ENCODE measurements around the gene GDF11.
A peak's percentile ranks its signal among the peaks of the same experiment; 100 is the strongest.

GDF11 gene

DNA sequence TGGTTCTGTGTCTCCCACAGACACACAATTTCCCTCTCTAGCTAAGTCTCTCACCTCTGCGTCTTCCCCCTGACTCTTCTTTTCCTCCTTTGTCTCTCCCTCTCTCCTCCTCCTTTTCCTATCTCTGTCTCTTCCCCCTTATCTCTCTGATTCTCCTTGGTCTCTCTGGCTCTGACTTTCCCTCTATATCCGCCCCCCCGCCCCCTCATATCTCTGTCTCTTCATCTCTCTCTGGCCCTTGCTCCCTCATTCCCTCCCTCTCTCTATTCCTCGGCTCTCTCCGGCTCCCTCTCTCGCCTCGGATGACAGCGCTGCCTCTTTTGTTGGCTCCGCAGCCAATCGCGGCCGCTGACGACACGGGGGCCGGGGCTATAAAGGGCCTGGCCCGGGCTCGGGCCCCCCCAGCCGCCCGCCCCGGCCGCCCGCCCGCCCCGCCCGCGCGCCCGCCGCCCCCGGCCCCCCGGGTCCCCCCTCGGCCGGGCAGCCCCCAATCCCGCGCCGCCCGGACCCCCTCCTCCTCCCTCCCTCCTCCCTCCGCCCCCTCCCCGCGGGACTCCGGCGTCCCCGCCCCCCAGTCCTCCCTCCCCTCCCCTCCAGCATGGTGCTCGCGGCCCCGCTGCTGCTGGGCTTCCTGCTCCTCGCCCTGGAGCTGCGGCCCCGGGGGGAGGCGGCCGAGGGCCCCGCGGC is at the start of gene GDF11:
TSS of gene GDF11 (plus strand) at position 404 of the 687 bp plus-strand sequence. CDS start at position 599, 195 bp downstream.
- DNase-seq, result peak; percentile 81

DNA sequence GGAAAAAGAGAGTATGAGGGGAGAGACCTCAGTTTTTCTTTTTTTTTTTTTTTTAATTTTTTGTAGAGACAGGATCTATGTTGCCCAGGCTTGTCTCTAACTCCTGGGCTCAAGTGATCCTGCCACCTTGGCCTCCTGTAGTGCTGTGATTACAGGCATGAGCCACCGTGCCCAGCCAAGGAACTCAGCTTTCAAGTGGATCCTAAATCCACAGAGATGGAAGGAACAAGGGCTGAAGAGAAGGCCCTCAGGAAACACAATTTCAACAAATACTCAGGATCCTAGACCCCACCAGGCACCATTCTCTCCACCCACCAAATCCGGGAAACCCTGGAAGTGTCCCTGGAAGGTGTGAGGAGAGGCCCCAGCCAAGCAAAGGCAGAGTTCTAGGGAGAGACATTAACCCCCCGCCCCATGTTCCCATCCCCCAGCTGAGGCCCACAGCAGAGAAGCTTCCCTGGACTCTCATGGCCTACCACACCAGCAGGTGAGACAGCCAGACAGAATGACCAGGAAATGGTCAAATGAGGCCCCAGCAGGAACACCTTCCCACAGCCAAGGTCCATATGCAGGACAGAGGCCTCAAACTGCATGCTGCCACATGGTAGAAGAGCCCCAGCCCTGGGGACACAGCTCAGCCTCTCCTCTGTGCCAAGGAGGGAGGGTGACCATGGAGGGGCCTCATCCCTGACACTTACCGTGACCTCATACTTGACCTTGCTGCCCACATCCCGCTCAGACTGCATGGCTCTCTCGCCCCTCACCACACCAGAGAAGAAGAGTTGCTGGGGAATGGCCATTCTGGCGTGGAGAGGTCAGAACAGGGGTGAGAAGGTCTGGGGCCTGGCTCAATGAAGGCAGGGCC is 49.4 kb upstream of the GDF11 start:
- no peak for DNase-seq

DNA sequence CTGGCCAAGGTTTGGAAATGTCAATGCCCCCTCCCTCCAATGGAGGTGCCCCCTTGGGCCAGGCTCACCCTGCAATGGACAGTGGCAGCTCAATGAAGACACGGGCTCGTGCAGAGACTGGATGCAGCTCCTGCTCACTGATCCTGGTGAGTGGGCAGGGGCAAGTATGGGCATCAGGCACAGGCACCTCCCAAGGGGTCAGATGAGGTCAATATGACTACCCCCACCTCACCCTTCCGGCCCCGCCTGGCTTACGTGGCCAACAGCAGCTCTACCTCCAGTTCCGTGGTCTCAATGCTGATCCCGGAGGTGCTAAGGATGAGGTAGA is 48.8 kb upstream of the GDF11 start:
- no peak for DNase-seq

DNA sequence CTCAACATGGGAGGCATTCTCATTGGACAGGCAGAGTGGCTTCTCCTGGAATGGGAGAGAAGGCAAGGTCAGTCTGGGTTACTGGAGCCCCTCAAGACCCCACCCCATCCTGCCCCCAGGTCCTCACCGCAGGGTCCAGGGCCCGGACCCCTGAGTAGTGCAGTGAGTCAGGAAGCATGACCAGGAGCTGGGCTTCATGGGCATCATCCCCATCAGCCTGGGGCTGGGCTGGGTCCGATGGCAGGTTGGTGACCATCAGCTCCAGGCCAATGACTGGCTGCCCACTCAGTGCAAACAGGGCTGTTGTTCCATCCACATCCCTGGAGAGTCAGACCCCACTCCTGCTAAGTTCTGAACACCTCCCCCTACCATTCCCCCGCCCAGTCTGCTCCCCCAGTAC is 48.3 kb upstream of the GDF11 start:
- no peak for DNase-seq

GRCh38 chr12:55695349-55695748 is 47.6 kb upstream of the GDF11 start:
- DNase-seq, result no peak

- no peak for DNase-seq
Observed at GRCh38 chr12:55696141-55696540, 46.8 kb upstream of the GDF11 start.

DNA sequence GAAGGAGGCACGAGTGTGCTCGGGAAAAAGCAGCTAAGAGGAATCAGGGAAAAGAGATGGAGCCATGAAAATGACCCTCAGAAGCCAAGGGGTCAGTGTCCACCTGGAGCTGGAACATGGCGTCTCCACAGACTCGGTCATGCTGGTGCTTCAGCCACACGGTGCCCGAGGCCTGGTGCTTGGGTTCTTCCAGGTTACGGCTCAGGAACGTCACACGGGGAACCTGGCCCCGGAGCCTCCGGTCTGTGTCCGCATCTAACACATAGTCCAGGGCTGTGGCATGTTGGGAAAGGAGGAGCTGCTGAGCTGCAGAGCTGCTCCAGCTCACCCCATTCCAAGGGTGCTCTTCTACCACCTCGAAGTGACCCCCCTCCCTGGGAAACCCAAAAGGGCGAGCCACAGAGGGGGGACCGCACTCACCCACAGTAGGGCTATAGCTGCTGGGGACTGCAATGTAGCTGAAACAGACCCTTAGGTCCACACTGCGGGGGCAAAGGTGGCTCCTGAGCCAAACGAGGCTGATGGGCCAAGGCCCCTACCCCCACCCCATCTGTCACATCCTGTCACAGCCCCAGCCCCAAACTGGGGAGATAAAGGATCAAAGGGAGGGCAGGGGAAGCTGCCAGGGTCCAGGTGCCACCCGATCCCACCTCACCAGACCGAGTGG is 46.0 kb upstream of the GDF11 start:
- no peak for DNase-seq

DNA sequence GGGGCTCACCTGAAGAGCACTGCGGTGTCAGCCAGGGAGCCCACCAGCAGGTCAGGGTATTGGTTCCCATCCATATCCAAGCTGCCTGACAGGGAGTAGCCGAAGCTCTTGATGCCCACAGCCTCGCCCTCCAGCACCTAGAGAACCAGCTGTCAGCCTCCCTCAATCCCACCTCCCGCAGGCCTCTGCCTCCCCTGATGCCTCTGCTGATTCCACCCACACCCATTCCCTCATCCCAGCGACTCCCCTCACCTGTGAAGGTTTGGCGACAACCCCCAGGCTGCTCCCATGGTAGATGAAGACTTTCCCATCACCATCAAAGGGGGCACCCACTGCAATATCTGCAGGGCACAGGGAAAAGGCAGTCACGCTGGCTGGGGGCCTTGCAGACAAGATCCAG is 45.2 kb upstream of the GDF11 start:
- DNase-seq, result no peak

- DNase-seq, result no peak
Observed at GRCh38 chr12:55698241-55698955, 44.5 kb upstream of the GDF11 start.

DNA sequence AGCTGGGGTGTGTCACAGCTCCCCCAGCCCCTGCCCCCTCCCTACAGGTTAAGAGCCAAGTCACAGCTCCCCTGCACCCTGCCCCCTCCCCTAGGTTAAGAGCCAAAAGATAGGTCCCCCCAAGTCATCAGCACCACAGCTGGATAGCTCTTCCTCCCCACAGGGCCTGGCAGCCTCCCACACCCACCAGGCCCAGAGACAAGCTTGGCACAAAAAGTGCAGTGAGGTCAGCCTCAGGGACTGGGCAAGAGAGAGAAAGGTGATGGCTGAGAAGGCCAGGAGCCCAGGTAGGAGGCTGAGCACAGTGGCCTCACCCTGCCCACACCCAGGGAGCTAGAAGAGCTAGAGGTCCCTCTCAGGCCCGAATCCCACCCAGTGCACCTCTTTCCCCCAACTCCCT is 44.0 kb upstream of the GDF11 start:
- DNase-seq, result no peak

GRCh38 chr12:55699471-55700055 is 43.4 kb upstream of the GDF11 start:
- no peak for DNase-seq

DNA sequence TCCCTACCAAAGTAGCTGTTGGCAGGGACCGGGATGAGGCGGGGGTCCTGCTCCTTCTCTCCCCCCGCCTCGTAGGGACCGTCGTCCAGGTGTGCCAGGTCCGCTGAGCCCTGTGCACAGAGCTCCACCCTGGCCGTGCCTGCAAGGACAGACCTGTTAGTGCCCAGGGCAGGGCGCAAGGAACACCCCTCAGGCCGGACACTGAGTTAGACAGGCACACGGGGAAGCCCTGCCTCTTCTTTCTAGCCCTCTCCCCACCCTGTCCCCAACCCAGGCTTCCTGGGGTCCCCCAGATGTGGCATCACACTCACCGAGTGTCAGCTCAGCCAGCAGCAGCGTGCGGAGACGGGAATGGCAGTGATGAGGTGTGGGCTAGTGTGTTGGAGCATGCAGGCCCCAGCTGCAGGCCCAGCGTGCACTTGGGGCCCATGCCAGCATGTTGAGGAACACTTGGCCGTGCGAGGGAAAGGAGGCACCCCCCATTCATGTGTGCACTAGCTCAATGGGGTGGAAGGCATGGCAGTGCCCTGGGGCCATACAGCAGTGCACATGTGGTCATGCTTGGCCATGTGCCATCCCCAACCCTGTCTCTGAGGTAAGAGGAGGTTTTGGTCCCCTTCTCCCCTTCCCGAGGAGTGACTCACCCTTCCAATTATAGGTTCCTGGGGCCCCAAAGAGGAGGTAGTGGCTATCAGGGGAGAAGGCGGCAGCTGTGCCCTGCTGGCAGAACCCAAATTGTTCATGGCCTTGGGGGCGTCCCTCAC is 42.5 kb upstream of the GDF11 start:
- DNase-seq, result no peak

DNA sequence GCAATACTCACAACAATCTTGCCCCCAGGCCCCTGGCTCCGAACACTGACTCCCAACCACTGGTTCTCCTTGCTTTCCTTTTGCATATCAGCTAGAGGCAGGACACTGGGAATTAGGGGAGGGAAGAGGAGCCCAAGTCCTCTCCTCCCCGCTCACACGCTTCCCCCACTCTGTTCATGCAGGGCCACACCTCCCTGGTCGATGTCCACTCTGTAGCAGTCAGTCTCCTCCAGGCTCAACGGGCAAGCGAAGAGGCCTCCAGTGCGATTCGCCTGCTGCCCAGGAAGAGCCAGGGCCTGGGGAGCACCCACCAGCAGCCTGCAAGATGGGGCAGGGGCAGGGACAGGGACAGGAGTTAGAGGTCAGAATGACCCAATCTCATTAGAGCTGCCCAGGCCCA is 40.1 kb upstream of the GDF11 start:
- DNase-seq, result no peak

DNA sequence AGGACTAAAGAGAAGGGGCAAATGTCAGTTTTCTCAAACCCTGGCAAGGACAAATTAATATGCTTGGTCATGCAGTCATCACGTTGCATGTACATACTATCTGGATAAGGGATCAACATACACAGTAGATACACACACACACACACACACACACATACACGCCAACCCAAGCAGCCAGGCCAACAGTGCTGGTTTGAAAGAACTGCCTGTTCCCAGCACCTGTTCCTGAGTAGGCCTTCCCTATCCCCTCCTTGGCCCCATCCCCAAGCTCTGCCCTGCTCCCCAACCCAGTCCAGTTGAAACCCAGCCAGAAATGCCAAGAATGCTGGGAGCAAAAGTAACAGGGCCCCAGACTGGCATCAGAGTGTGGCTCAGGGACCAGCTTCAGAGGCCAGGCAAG is 39.6 kb upstream of the GDF11 start:
- DNase-seq, result no peak

- no peak for DNase-seq
Observed at GRCh38 chr12:55703901-55704761, 38.8 kb upstream of the GDF11 start.

DNA sequence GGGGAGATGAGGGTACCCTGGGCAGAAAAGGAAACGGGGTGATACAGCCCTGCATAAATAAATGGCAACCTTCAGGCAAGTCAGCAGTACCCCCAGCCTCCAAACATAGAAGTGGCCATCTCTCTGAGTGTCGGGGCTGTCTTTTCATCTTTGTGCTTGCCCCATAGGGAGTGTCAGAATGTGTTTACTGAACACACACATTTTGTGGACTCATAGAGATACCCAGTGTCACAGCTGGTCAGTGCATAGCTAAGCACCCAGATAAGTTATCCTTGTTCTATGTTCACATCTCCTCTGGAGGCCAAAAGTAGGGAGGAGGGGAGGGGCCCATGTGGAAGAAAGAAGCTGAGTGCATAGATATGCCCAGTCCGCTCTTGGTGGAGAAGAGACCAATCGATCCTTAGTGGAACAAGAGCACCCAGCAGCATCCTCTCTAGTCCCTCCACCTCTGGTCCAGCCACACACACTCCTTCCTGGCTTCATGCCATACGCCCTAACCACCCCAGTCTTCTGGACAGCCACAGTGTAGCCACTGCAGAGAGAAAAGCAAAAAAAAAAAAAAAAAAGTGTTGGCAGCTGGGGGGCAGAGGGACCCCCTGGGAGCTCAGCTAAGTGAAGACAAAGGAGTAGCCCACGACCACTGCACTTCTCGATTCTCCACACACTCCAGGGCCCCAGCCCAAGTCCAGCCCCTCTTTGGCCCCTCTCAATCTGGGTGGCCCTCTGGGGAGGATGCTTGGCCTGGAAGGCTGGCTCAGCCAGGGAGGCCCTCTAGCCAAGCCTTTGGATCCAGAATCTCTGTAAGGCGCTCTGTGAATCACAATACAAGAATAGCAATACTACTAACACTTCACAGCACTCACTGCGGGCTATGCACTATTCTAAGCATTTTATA is 37.9 kb upstream of the GDF11 start:
- no peak for DNase-seq

- peak; percentile 44 for DNase-seq
Observed at GRCh38 chr12:55705782-55706402, 37.0 kb upstream of the GDF11 start.

DNA sequence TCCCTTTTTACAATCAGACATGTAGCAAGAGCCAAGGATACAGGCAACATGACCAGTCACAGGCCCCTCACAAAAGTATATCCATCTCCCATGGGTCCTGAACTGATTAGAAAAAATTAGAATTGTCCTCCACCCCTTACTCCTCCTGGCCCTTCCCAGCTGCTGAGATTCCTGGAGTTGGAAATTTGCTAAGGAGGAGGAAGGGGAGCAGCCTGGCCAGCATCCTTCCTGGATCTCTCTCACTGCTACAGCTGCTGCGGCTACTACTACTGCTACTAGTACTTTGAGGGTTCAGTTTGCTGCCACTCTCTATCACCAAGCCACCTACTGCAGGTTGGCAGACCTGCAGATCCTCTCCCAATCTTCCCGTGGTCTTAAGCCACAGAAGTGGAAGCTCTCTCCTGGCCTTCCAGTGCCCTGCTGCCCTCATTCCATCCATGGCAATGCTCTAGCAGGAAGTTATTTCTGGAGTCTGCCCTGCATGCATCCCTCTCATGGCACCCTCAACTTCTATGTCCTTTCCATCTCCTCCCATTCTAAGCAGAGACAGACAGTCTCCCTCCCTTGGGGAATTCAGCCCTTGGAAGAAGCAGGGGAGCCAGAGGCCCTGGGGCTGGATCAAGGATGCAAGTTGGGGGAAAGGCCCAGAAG is 36.2 kb upstream of the GDF11 start:
- DNase-seq, result no peak

DNA sequence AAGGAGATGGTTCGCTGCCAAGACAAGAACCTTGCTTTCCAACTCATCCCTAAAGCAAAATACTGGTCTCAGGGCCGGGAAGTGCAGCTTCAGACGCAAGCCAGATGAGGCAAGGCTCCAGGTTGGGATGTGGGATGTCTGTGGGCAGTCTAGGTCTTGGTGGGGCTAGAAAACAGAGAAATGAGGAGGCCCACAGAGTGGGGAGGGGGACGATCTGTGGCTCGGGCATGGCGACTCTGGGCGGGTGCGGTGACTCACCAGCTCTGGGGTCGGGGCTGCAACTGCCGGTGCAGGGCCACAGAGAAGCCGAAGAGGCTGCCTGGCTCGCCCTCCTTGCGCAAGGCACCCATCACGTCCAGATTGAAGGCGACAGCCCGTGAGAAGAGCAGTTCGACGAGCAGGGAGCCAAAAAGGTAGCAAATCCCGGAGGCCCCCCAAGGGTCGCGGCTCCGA is 35.7 kb upstream of the GDF11 start:
- no peak for DNase-seq
